ENCODE measurements around the gene ELFN2.

Gene ELFN2

DNA sequence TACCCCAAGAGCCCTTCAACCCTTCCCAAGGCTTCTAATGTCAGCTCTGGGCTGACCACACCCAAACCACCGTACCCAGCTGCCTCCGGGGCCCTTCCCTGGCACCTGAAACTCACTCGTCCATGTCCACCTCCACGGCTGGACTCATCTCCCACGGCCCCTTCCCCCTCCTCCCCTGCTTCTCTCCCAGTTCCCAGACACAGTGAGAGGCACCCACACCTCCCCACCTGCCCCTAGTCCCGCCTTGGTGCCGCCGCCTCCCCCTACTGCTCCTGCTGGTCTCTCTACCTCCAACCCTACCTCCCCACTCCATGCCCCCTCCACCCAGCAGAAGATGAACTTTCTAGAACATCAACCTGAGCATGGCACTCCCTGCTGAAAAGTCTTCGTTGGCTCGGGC lies 39.5 kb downstream of the ELFN2 start:
- DNase-seq (ENCODE audit: low read depth in 3 of 3, low spot score in 1 of 3) = no peak

DNA sequence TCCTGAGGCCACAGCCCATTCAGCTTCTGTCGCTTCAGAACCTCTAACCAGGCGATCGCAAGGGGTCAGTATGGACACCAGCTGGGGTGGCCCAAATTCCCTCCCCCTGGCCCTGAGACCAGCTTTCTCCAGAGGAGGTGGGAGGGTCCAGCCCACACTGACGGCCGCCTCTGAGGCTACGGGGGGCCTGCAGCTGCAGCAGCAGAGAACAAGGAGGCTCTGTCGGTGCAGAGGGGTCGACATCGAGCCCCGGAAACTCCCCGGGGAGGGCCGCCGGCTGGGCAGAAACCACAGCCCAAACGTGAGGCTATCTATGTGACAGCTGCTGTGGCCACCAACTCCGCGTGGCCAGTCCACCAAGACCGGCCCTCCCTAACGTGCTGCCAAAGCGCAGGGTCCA lies 40.8 kb downstream of the ELFN2 start:
- no peak for DNase-seq (ENCODE audit: low read depth in 3 of 3, low spot score in 1 of 3)

DNA sequence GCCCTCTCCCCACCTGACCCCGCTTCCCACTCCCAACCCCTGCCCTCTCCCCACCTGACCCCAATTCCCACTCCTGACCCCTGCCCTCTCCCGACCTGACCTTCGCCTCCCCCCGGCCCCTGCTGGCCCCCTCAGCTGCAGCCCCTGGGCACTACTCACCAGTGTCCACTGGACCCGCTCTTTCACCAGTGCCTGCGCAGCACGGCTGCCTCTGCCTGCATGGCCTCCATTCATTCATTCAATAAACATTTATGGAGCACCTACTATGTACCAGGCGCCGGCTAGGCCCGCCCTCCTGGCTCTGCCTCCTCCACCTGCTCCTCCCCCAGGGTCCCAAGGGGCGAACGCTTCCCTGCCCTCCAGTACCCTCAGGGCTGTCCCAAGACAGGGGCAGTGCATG lies 42.6 kb downstream of the ELFN2 start:
- DNase-seq (ENCODE audit: low read depth in 3 of 3, low spot score in 1 of 3) = no peak

GRCh38 chr22:37383341-37383740 lies 43.9 kb downstream of the ELFN2 start:
- no peak for DNase-seq (ENCODE audit: low read depth in 3 of 3, low spot score in 1 of 3)

GRCh38 chr22:37381489-37381888 lies 45.8 kb downstream of the ELFN2 start:
- no peak for DNase-seq (ENCODE audit: low read depth in 3 of 3, low spot score in 1 of 3)

GRCh38 chr22:37379722-37380121 lies 47.6 kb downstream of the ELFN2 start:
- no peak for DNase-seq (ENCODE audit: low read depth in 3 of 3, low spot score in 1 of 3)

DNA sequence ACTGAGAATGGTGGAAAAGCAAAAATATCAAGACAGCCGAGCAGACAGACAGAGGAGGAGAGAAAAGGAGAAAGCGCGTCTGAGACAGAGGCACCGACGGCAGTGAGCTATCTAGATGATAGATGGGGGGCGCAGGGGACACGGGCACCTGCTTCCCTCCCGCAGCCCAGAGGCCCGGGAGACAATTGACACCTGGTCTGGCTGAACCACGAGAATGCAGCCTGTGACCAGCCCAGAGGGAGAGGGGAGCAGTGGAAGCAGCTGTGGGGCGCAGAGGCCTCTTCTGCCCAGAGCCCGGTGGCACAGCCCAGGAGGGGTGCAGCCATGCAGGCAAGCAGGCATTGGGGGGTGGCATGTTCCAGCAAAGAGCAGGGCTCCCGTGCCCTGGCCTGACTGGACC lies 48.2 kb downstream of the ELFN2 start:
- DNase-seq (ENCODE audit: low read depth in 3 of 3, low spot score in 1 of 3) = no peak

DNA sequence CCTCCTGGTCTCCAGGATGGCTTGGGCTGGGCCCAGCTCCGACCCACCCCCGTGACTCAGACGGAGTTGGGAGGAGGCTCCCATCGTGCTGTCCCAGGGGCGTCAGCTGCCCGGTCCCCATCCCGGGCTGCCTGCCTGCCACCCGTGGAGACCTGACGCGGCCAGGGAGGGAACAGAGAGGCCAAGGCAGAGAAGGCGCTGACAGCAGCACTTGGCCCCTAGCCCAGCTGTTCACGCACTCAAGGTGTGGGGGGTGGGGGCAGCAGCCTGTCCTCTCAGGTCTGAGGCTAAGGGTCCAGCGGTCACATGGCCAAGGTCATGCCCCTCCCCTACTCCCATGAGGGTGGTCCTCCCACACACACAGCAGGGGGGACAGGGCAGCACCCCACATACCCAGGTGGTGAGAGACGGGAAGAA lies 48.6 kb downstream of the ELFN2 start:
- no peak for DNase-seq (ENCODE audit: low read depth in 3 of 3, low spot score in 1 of 3)

- no peak for DNase-seq (ENCODE audit: low read depth in 3 of 3, low spot score in 1 of 3)
Measured at GRCh38 chr22:37377927-37378326, 49.4 kb downstream of the ELFN2 start.

GRCh38 chr22:37377138-37377537 lies 50.1 kb downstream of the ELFN2 start:
- no peak for DNase-seq (ENCODE audit: low read depth in 3 of 3, low spot score in 1 of 3)

DNA sequence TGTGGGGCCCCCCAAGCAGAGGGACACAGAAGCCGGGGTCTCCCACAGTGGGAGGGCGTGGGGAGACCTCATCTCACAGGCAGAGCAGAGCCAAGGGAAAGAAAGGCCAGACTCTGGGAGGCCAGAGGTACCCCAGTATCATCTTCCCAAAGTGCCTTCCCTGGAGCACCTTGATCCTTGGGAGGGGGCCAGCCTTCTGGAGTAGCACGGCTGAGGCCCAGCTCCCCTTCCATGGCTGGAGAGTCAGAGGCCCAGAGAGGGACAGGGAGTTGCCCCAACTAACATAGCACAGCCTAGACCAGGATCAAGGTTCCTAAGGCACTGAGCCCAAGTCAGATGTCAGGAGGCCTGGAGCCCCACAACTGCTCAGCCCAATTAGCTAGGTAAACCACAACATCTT lies 50.6 kb downstream of the ELFN2 start:
- DNase-seq (ENCODE audit: low read depth in 3 of 3, low spot score in 1 of 3) = no peak

DNA sequence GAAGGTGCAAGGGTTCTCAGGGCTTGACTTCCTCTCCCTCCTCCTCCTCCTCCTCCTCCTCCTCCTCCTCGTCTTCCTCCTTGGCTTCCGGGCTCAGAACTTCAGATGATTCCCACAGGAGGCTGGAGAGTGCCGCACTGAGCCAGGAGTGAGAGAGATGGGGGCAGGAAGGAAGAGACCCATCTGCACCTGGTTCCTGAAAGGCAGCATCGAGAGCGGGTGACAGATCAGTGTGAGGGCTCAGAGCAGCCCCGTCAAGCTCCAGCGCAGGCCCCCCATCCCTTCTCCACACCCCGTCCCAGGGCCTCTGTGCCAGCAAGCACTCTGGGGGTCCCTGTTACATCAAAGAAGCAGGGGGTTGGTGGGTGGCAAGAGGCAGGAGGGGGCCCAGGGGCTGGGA lies 51.5 kb downstream of the ELFN2 start:
- no peak for DNase-seq (ENCODE audit: low read depth in 3 of 3, low spot score in 1 of 3)

- no peak for DNase-seq (ENCODE audit: low read depth in 3 of 3, low spot score in 1 of 3)
Measured at GRCh38 chr22:37374571-37374970, 52.7 kb downstream of the ELFN2 start.

DNA sequence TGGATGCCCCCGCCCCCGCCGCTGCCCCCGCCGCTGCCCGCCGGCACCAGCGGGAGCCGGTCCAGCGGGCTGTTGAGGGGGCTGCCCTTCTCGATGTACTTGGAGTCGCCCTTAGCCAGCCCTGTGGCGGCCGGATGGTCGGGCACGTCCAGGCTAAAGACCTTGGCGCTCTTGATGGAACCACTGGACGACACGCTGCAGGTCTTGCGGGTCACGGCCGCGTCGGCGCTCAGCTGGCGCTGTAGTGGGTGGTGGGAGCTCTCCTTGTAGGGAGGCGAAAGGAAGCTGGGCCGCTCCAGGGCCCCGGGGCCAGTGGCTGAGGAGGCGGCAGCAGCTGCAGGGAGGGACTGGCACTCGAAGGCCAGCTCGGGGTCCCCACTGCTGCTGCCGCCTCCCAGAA lies 53.8 kb downstream of the ELFN2 start:
- DNase-seq (ENCODE audit: low read depth in 3 of 3, low spot score in 1 of 3) = no peak

GRCh38 chr22:37371911-37372310 lies 55.4 kb downstream of the ELFN2 start:
- no peak for DNase-seq (ENCODE audit: low read depth in 3 of 3, low spot score in 1 of 3)

GRCh38 chr22:37371491-37371890 lies 55.8 kb downstream of the ELFN2 start:
- no peak for DNase-seq (ENCODE audit: low read depth in 3 of 3, low spot score in 1 of 3)

GRCh38 chr22:37370306-37370979 lies 56.8 kb downstream of the ELFN2 start:
- no peak for DNase-seq (ENCODE audit: low read depth in 3 of 3, low spot score in 1 of 3)

DNA sequence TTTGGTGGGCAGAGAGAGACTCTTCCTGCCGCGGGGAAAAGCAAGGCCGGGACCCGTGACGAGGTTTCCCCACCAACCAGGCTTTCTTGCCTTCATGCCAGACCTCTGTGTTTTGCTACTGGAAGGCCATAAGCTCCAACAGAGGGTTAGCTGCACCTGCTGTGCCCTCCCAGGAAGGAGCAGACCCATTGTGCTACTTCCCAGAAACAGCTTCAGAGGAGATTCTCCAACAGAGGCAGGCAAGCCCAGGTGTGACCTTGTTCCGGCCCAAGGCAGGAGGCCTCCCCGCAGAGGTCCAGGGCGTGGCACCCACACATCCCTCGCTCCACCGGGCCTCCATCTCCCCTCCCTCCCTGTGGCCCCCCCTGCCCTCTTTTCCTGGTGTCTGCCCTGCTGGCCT lies 57.8 kb downstream of the ELFN2 start:
- no peak for DNase-seq (ENCODE audit: low read depth in 3 of 3, low spot score in 1 of 3)

DNA sequence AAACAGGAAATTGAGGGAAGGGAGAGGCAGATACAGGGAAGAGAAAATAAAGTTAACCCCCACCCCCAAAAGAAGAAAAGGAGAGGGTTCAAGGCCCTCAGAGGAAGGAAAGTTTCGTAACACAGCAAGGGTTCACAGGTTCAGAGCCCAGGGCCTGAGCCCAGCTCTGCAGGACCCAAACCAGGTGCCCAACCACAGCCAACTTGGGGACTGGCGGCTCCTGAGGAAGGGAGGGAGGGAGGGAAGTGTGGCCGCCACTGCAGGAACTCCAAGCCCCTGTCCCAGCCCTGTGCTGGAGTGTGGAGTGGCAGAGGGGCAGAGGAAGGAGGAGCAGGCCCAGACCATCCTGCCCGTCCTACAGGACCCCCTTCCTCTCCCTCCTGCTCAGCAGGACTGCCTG lies 59.2 kb downstream of the ELFN2 start:
- DNase-seq (ENCODE audit: low read depth in 3 of 3, low spot score in 1 of 3) = no peak

DNA sequence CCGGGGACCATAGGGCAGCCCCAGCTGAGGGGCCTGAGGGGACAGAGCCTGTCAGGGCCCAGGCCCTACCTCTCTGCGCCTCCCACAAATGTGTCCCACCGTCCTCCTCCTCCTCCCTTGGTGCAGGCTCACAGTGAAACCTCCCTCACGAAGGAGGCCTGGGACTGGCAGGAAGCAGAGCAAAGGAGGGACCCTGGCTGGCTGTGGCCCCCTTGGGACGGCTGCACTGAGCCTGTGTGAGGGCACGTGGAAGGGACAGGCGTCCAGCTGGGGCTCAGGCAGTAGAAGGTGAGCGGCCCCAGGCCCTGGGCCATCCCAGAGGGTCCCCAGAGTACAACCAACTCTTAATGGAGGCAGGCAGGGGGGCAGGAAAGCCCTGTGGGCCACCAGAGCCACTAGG lies 60.7 kb downstream of the ELFN2 start:
- DNase-seq (ENCODE audit: low read depth in 3 of 3, low spot score in 1 of 3) = no peak

- no peak for DNase-seq (ENCODE audit: low read depth in 3 of 3, low spot score in 1 of 3)
Measured at GRCh38 chr22:37365950-37366349, 61.3 kb downstream of the ELFN2 start.

- no peak for DNase-seq (ENCODE audit: low read depth in 3 of 3, low spot score in 1 of 3)
Measured at GRCh38 chr22:37363261-37363992, 63.9 kb downstream of the ELFN2 start.

GRCh38 chr22:37362621-37363020 lies 64.7 kb downstream of the ELFN2 start:
- DNase-seq (ENCODE audit: low read depth in 3 of 3, low spot score in 1 of 3) = no peak
